ENCODE results near the gene ATP9B. TPM values are rescaled to one million over a fixed set of nuclear protein-coding genes. Genes with fewer than 3 reads are reported as not detected.

Gene ATP9B
- total RNA-seq, 1 donor from 2014 or later = 43.9 TPM

- ATAC-seq (no peak), DNase-seq (no peak)
- intact Hi-C loops (cut with DNase I) = no loop called here
- no peak overlapping the region for H3K27ac ChIP-seq
- no peaks in the 10 kb centered on the region for H3K9me3 ChIP-seq
- H3K4me3 ChIP-seq = no peak overlapping the region
- H3K27me3 ChIP-seq = no peaks in the 10 kb centered on the region
- peaks cover 5% of the 10 kb centered on the region for H3K36me3 ChIP-seq
- peaks cover 3% of the 10 kb centered on the region for H3K4me1 ChIP-seq
- TF ChIP-seq, protein P1, sequence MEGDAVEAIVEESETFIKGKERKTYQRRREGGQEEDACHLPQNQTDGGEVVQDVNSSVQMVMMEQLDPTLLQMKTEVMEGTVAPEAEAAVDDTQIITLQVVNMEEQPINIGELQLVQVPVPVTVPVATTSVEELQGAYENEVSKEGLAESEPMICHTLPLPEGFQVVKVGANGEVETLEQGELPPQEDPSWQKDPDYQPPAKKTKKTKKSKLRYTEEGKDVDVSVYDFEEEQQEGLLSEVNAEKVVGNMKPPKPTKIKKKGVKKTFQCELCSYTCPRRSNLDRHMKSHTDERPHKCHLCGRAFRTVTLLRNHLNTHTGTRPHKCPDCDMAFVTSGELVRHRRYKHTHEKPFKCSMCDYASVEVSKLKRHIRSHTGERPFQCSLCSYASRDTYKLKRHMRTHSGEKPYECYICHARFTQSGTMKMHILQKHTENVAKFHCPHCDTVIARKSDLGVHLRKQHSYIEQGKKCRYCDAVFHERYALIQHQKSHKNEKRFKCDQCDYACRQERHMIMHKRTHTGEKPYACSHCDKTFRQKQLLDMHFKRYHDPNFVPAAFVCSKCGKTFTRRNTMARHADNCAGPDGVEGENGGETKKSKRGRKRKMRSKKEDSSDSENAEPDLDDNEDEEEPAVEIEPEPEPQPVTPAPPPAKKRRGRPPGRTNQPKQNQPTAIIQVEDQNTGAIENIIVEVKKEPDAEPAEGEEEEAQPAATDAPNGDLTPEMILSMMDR (IDR thresholded peaks at IDR 0.05) = no peak
Observed at GRCh38 chr18:79413901-79414300, 344.7 kb downstream of the ATP9B start.

GRCh38 chr18:79416022-79416676 lies 347.0 kb downstream of the ATP9B start:
- Histone ChIP-seq H3K4me1 (peaks cover 3% of the 10 kb centered on the region), H3K9me3 (no peaks in the 10 kb centered on the region), H3K27me3 (no peaks in the 10 kb centered on the region), H3K4me3 (no peak overlapping the region), H3K27ac (no peak overlapping the region), H3K36me3 (no peaks in the 10 kb centered on the region)
- TF ChIP-seq, protein P1 (IDR thresholded peaks at IDR 0.05) = no peak
- intact Hi-C loops (cut with DNase I) = no loop called here
- ATAC-seq (no peak), DNase-seq (no peak)

- DNase-seq (no peak), ATAC-seq (no peak)
Observed at GRCh38 chr18:79416677-79417052, 347.5 kb downstream of the ATP9B start.

DNA sequence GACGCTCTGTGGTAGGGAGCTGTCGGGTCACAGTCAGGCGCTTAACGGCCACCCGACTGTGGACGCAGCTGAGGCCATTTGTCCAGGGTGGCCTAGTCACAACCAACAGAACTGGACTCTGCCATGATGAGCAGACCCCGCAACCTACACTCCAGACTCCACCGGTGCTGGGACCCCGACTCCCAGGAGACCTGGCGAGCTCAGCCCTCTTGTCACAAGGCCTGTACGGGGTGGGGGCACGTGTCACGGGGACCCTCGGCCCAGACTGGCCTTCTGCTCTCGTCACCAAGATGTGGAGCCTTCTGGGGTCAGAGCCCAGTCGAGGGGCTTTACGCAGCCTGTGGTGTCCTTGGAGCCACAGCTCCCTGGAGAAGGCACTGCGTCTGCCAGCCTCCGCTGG lies 349.0 kb downstream of the ATP9B start:
- Histone ChIP-seq H3K4me3 (no peak overlapping the region), H3K36me3 (no peaks in the 10 kb centered on the region), H3K27me3 (no peaks in the 10 kb centered on the region), H3K27ac (no peak overlapping the region), H3K9me3 (no peaks in the 10 kb centered on the region), H3K4me1 (no peaks in the 10 kb centered on the region)
- TF ChIP-seq, protein P1 (IDR thresholded peaks at IDR 0.05) = no peak
- intact Hi-C loops (cut with DNase I) = no loop called here
- ATAC-seq = no peak
- DNase-seq = no peak

More at GRCh38 chr18:79416677-79417052, 347.5 kb downstream of the ATP9B start:
- no peaks in the 10 kb centered on the region for H3K27me3 ChIP-seq
- H3K27ac ChIP-seq = no peak overlapping the region
- no peaks in the 10 kb centered on the region for H3K9me3 ChIP-seq
- intact Hi-C loops (cut with DNase I) = no loop called here
- TF ChIP-seq, protein P1 (IDR thresholded peaks at IDR 0.05) = no peak
- peaks cover 3% of the 10 kb centered on the region for H3K4me1 ChIP-seq
- H3K4me3 ChIP-seq = no peak overlapping the region
- no peaks in the 10 kb centered on the region for H3K36me3 ChIP-seq

DNA sequence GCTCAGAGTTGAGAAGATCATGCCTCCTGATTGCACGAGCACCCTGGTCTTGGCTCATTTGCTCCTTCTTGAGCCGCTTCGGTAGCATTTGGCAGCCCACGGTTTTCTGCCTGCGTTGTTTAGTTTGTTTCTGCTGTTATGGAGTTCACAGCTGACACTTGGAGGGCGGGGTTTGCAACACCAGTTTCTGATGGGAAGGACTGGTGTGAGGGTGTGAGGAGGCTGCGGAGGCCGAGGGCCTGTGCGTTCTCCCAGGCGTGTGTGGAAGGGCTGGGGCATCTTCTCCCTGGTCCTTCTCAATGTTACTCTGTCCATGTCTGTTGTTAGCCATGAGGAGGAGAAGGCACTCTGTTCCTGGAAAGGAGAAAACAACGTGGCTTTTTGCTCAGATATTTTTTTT lies 349.4 kb downstream of the ATP9B start:
- no peaks in the 10 kb centered on the region for H3K36me3 ChIP-seq
- no peaks in the 10 kb centered on the region for H3K9me3 ChIP-seq
- ATAC-seq = no peak
- intact Hi-C loops (cut with DNase I) = no loop called here
- no peaks in the 10 kb centered on the region for H3K27me3 ChIP-seq
- DNase-seq = no peak
- no peak overlapping the region for H3K27ac ChIP-seq
- H3K4me3 ChIP-seq = no peak overlapping the region
- peaks cover 4% of the 10 kb centered on the region for H3K4me1 ChIP-seq
- TF ChIP-seq, protein P1 (IDR thresholded peaks at IDR 0.05) = no peak

Data from upper lobe of right lung (tissue), 1 donor.